Natural killer cell (primary cell): ENCODE data around the gene DYNC2LI1. TPM values are rescaled to one million over a fixed set of nuclear protein-coding genes. Genes with fewer than 3 reads are reported as not detected.

Experiments used
- ATAC-seq, 3 donors: fragments of 150-1000 bp in 2 of 3; fragments of 200-7000 bp in 1 of 3; cut with Tn5 transposase; 1 replicate in 1 of 3; 2 replicates in 2 of 3; pipeline ENCODE4 v1.10.0; 2021; ENCODE audit warnings: mild to moderate bottlenecking in 2 of 3, moderate library complexity in 2 of 3
- DNase-seq, 2 donors: peaks; one replicate each; pipeline versions ENCODE4 v3.0.0 to v3.0.0-alpha.2; 2013 to 2021; ENCODE audit warnings: mixed read lengths in 1 of 2
- H3K27ac ChIP-seq: one replicate; pipeline ENCODE4 v1.5.1; 2013; ENCODE audit warnings: mild to moderate bottlenecking, low read length
- H3K27me3 ChIP-seq: one replicate; pipeline ENCODE4 v1.6.1; 2013; ENCODE audit warnings: low read length; ENCODE audit not compliant: control insufficient read depth, insufficient read depth
- H3K36me3 ChIP-seq: one replicate; pipeline ENCODE4 v1.6.1; 2013; ENCODE audit warnings: low read length; ENCODE audit not compliant: control insufficient read depth, insufficient read depth
- H3K4me1 ChIP-seq: one replicate; pipeline ENCODE4 v1.6.1; 2013; ENCODE audit warnings: low read length; ENCODE audit not compliant: control insufficient read depth, insufficient read depth
- H3K4me3 ChIP-seq: one replicate; pipeline ENCODE4 v1.5.1; 2013; ENCODE audit warnings: low read length
- H3K9me3 ChIP-seq: one replicate; pipeline ENCODE4 v1.6.1; 2013; ENCODE audit warnings: low read length; ENCODE audit not compliant: control insufficient read depth, insufficient read depth
- H3K27ac Mint-ChIP-seq, 2 donors: one replicate each; pipeline ENCODE4 v1.8.0; 2022; ENCODE audit warnings: mild to moderate bottlenecking in 2 of 2, mixed read lengths in 2 of 2, moderate library complexity in 1 of 2
- H3K27me3 Mint-ChIP-seq, 2 donors: one replicate each; pipeline ENCODE4 v1.8.0; 2022; ENCODE audit warnings: low read depth in 2 of 2, mixed read lengths in 2 of 2
- H3K36me3 Mint-ChIP-seq: one replicate; pipeline ENCODE4 v1.8.0; 2022; ENCODE audit warnings: mixed read lengths
- H3K4me1 Mint-ChIP-seq, 2 donors: one replicate each; pipeline ENCODE4 v1.8.0; 2022; ENCODE audit warnings: mixed read lengths in 2 of 2
- H3K4me3 Mint-ChIP-seq: one replicate; pipeline ENCODE4 v1.8.0; 2022; ENCODE audit warnings: mild to moderate bottlenecking, moderate library complexity, mixed read lengths
- H3K9me3 Mint-ChIP-seq, 2 donors: one replicate each; pipeline ENCODE4 v1.8.0; 2022; ENCODE audit warnings: mixed read lengths in 2 of 2
- CTCF ChIP-seq: fragments of 200-600 bp; IDR thresholded peaks from one replicate; pipeline ENCODE4 v1.8.0; 2022; ENCODE audit warnings: antibody characterized with exemption
- WGBS: methylation state at CpG from one replicate; pipeline ENCODE4 v1.1.7; 2013; ENCODE audit warnings: missing lambda C conversion rate; ENCODE audit not compliant: insufficient coverage; 5-methylcytosine and 5-hydroxymethylcytosine counted together
- intact Hi-C: fragments of 100-400 bp; cut with micrococcal nuclease; formaldehyde crosslinking; loops from one replicate; pipeline ENCODE4 v1.14.2; 2022
- total RNA-seq, 4 donors: library from RNA; stranded (reverse); fragments of 120-200 nt in 1 of 4; gene quantifications; one replicate each; pipeline versions ENCODE4 v1.2.3 to v1.2.4, GENCODE V29; 2013 to 2022

The DYNC2LI1 gene
- total RNA-seq, 3 donors from 2014 or later (not counting 1 experiment from before 2014, with no cell fraction given) = 2.1 to 4.5 (median 3.2) TPM

GRCh38 chr2:43854671-43855070, 80.8 kb downstream of the DYNC2LI1 start:
- Mint-ChIP-seq H3K36me3 (no peaks in the 10 kb centered on the region), H3K27me3 (peaks cover 30 to 48% of the 10 kb centered on the region in 2 donors), H3K4me1 (no peaks in the 10 kb centered on the region), H3K27ac (no peak overlapping the region), H3K9me3 (no peaks in the 10 kb centered on the region), H3K4me3 (no peak overlapping the region)
- ATAC-seq (no peak), DNase-seq (no peak)
- WGBS = 91% methylated on average over 3 of the region's 3 CpGs
- TF ChIP-seq CTCF = no peak
- no peaks in the 10 kb centered on the region for H3K4me1 ChIP-seq
- no peak overlapping the region for H3K4me3 ChIP-seq
- no peak overlapping the region for H3K27ac ChIP-seq
- H3K9me3 ChIP-seq = no peaks in the 10 kb centered on the region
- H3K36me3 ChIP-seq = no peaks in the 10 kb centered on the region
- intact Hi-C loops = no loop called here
- H3K27me3 ChIP-seq = no peaks in the 10 kb centered on the region

- H3K9me3 ChIP-seq = no peaks in the 10 kb centered on the region
- WGBS = 97% methylated on average over 2 of the region's 2 CpGs
- H3K36me3 ChIP-seq = no peaks in the 10 kb centered on the region
- H3K4me3 ChIP-seq = no peak overlapping the region
- no peak for TF ChIP-seq CTCF
- H3K4me1 Mint-ChIP-seq = no peaks in the 10 kb centered on the region
- no peak for DNase-seq
- H3K9me3 Mint-ChIP-seq = no peaks in the 10 kb centered on the region
- no peaks in the 10 kb centered on the region for H3K27me3 ChIP-seq
- intact Hi-C loops = no loop called here
- no peak for ATAC-seq
- H3K4me3 Mint-ChIP-seq = no peak overlapping the region
- no peaks in the 10 kb centered on the region for H3K4me1 ChIP-seq
- H3K27me3 Mint-ChIP-seq = peaks cover 33 to 54% of the 10 kb centered on the region in 2 donors
- H3K36me3 Mint-ChIP-seq = no peaks in the 10 kb centered on the region
- H3K27ac ChIP-seq = no peak overlapping the region
- no peak overlapping the region for H3K27ac Mint-ChIP-seq
Observed at GRCh38 chr2:43855292-43855691, 81.5 kb downstream of the DYNC2LI1 start.

Other genes with a start within 250 kb of the DYNC2LI1 start
- 10 to 100 TPM; 34.1 to 35.7 (median 35.3) TPM for gene THADA, start 178.0 kb upstream of the DYNC2LI1 start, total RNA-seq
- gene PLEKHH2, start 136.8 kb upstream of the DYNC2LI1 start, total RNA-seq = under 1 TPM; 0.07 to 0.28 (median 0.19) TPM
- not detected for gene C1GALT1C1L, start 97.6 kb upstream of the DYNC2LI1 start, total RNA-seq
- gene ABCG5, start 64.8 kb downstream of the DYNC2LI1 start, total RNA-seq = not detected
- not detected for gene ABCG8, start 64.9 kb downstream of the DYNC2LI1 start, total RNA-seq
- gene LRPPRC, start 221.9 kb downstream of the DYNC2LI1 start, total RNA-seq = 10 to 100 TPM; 43.5 to 53.8 (median 48.4) TPM